Measurements from ENCODE around the gene DNAH1.

Gene DNAH1

GRCh38 chr3:52361011-52361410 is 44.9 kb downstream of the DNAH1 start:
- DNase-seq (ENCODE audit: low read depth), result no peak
- no peak overlapping the region for H3K4me3 ChIP-seq (ENCODE audit: low read length)

GRCh38 chr3:52361454-52361853 is 45.3 kb downstream of the DNAH1 start:
- no peak for TF ChIP-seq CTCF (conservative IDR thresholded peaks at IDR 0.05; ENCODE audit: low read depth, low read length)

More at GRCh38 chr3:52361011-52361410, 44.9 kb downstream of the DNAH1 start:
- TF ChIP-seq CTCF (conservative IDR thresholded peaks at IDR 0.05; ENCODE audit: low read depth, low read length), result no peak

GRCh38 chr3:52361898-52362297 is 45.8 kb downstream of the DNAH1 start:
- TF ChIP-seq CTCF (conservative IDR thresholded peaks at IDR 0.05; ENCODE audit: low read depth, low read length), result no peak

More at GRCh38 chr3:52361454-52361853, 45.3 kb downstream of the DNAH1 start:
- no peak for DNase-seq (ENCODE audit: low read depth)
- H3K4me3 ChIP-seq (ENCODE audit: low read length), result no peak overlapping the region

GRCh38 chr3:52364322-52365035 is 48.4 kb downstream of the DNAH1 start:
- TF ChIP-seq CTCF (conservative IDR thresholded peaks at IDR 0.05; ENCODE audit: low read depth, low read length), result no peak
- no peak for DNase-seq (ENCODE audit: low read depth)
- no peak overlapping the region for H3K4me3 ChIP-seq (ENCODE audit: low read length)

More at GRCh38 chr3:52361898-52362297, 45.8 kb downstream of the DNAH1 start:
- H3K4me3 ChIP-seq (ENCODE audit: low read length), result no peak overlapping the region
- no peak for DNase-seq (ENCODE audit: low read depth)

- DNase-seq (ENCODE audit: low read depth), result no peak
These were observed 50.4 kb downstream of the DNAH1 start for GRCh38 chr3:52366527-52366926.

GRCh38 chr3:52367891-52368880 is 52.1 kb downstream of the DNAH1 start:
- DNase-seq (ENCODE audit: low read depth), result no peak
- no peak overlapping the region for H3K4me3 ChIP-seq (ENCODE audit: low read length)
- no peak for TF ChIP-seq CTCF (conservative IDR thresholded peaks at IDR 0.05; ENCODE audit: low read depth, low read length)

More at GRCh38 chr3:52366527-52366926, 50.4 kb downstream of the DNAH1 start:
- H3K4me3 ChIP-seq (ENCODE audit: low read length), result no peak overlapping the region
- TF ChIP-seq CTCF (conservative IDR thresholded peaks at IDR 0.05; ENCODE audit: low read depth, low read length), result no peak

Measured in retinal pigment epithelial cell (primary cell).